ENCODE results near the gene SIRPA. TPM values are rescaled to one million over a fixed set of nuclear protein-coding genes. Genes with fewer than 3 reads are reported as not detected.

Gene SIRPA
- total and polyA plus RNA-seq, 2 of the 4 experiments (the other 2 are of a cell fraction) = 9.9 to 40.2 TPM

- H3K9me1 ChIP-seq (ENCODE audit: insufficient read depth, low read length) = no peaks in the 10 kb centered on the region
- no peak for ATAC-seq (ENCODE audit: low read depth)
- no peaks in the 10 kb centered on the region for H3K36me3 ChIP-seq (ENCODE audit: control insufficient read depth, insufficient read depth, low read length)
- H3K14ac ChIP-seq (replicated peaks; ENCODE audit: low read depth, low read length) = no peak overlapping the region
- H3K79me1 ChIP-seq (ENCODE audit: low read depth in 1 of 2, low read length in 2 of 2) = no peaks in the 10 kb centered on the region
- no peak overlapping the region for H2BK5ac ChIP-seq (ENCODE audit: low read depth, low read length, poor library complexity, severe bottlenecking)
- dilution Hi-C loops (cut with HindIII; ENCODE audit: low sequenced_read_pairs, unreplicated experiment) = no loop called here
- no peak overlapping the region for H2BK20ac ChIP-seq (ENCODE audit: low read depth, low read length)
- H2BK15ac ChIP-seq (ENCODE audit: low read depth, low read length) = no peak overlapping the region
- in situ Hi-C loops (cut with MboI; ENCODE audit: low sequenced_read_pairs) = loop anchor here (10.0 kb wide), 1 partner anchor 167 kb away; no protein-coding TSS in a partner anchor
- POLR2A ChIA-PET (ENCODE audit: unreplicated experiment) = no interaction called here
- H4K5ac ChIP-seq (ENCODE audit: low read depth, low read length) = no peak overlapping the region
- 33% methylated on average over 3 of the region's 5 CpGs; no CpG with 5 or more reads in 1 of the 2 experiments for WGBS, 2 experiments (ENCODE audit: extremely low coverage in 2 of 2, insufficient read length in 1 of 2)
- no peak overlapping the region for H2AK5ac ChIP-seq (ENCODE audit: low read depth, low read length)
- H3K18ac ChIP-seq (ENCODE audit: low read depth, low read length) = no peak overlapping the region
- no peak overlapping the region for H3K4me3 ChIP-seq (ENCODE audit: insufficient read depth, low read depth, low read length)
- H3K27ac ChIP-seq (ENCODE audit: insufficient read depth, low read length) = no peak overlapping the region
- H2AK9ac ChIP-seq (replicated peaks; ENCODE audit: low read depth, low read length, poor library complexity) = no peak overlapping the region
- H2AFZ ChIP-seq (replicated peaks; ENCODE audit: low read length, poor library complexity) = no peak overlapping the region
- no peak overlapping the region for H2BK120ac ChIP-seq (ENCODE audit: low read depth, low read length)
- no peak overlapping the region for H3K9ac ChIP-seq (ENCODE audit: low read depth, low read length)
- BruUV-seq (replicated peaks) = no TSS peak
- no peaks in the 10 kb centered on the region for H3K4me1 ChIP-seq (ENCODE audit: control insufficient read depth, insufficient read depth, low read length)
- no peaks in the 10 kb centered on the region for H4K20me1 ChIP-seq (ENCODE audit: insufficient read depth, low read length)
- no peak overlapping the region for H3K23ac ChIP-seq (ENCODE audit: low read depth, low read length)
- no peak overlapping the region for H4K91ac ChIP-seq (ENCODE audit: insufficient read depth, low read depth, low read length)
- no peak overlapping the region for H3K4me2 ChIP-seq (ENCODE audit: low read depth, low read length)
- no peak overlapping the region for H3K56ac ChIP-seq (ENCODE audit: extremely low read depth, insufficient read depth, low read length)
- no peak for TF ChIP-seq ELK1 (IDR thresholded peaks at IDR 0.05; ENCODE audit: borderline replicate concordance, low read depth, low read length)
- TF ChIP-seq CTCF (conservative IDR thresholded peaks at IDR 0.05; ENCODE audit: low read depth, low read length) = no peak
- no peak for TF ChIP-seq USF2 (IDR thresholded peaks at IDR 0.05; ENCODE audit: low read depth, low read length)
- no peak for TF ChIP-seq RCOR1 (IDR thresholded peaks at IDR 0.05; ENCODE audit: insufficient replicate concordance, low read length)
- no peak for TF ChIP-seq MAFK (IDR thresholded peaks at IDR 0.05; ENCODE audit: low read depth, low read length)
- TF ChIP-seq BHLHE40 (IDR thresholded peaks at IDR 0.05; ENCODE audit: low read depth, low read length) = no peak
- TF ChIP-seq MXI1 (IDR thresholded peaks at IDR 0.05; ENCODE audit: borderline replicate concordance, low read depth, low read length) = no peak
- no peak for TF ChIP-seq SMC3 (IDR thresholded peaks at IDR 0.05; ENCODE audit: low read depth, low read length)
- no peak for TF ChIP-seq FOS (IDR thresholded peaks at IDR 0.05; ENCODE audit: low read depth, low read length)
- no peak overlapping the region for H4K8ac ChIP-seq (ENCODE audit: low read depth in 2 of 2, low read length in 2 of 2)
- no peak for DNase-seq
- CTCF ChIA-PET = interaction anchor here (0.6 kb wide), 1 partner anchor 138 kb away, joined by 3 read pairs; no protein-coding TSS in a partner anchor
- no peak overlapping the region for H3K4ac ChIP-seq (ENCODE audit: low read depth, low read length)
- H3K27me3 ChIP-seq (ENCODE audit: control insufficient read depth, insufficient read depth, low read length) = peaks cover 42% of the 10 kb centered on the region
- intact Hi-C loops (cut with micrococcal nuclease) = no loop called here
- H3K9me3 ChIP-seq (ENCODE audit: control insufficient read depth, insufficient read depth, low read length) = no peaks in the 10 kb centered on the region
Measured at GRCh38 chr20:1961374-1961773, 66.2 kb downstream of the SIRPA start.
